Measurements from ENCODE around the gene CDK5RAP2.
A peak's percentile ranks its signal among the peaks of the same experiment; 100 is the strongest.

The CDK5RAP2 gene

GRCh38 chr9:120374817-120375216 lies 205.2 kb downstream of the CDK5RAP2 start:
- DNase-seq (ENCODE audit: extremely low spot score, insufficient read length, low read depth) (no peak), FAIRE-seq (no peak)

GRCh38 chr9:120374239-120374638 lies 205.7 kb downstream of the CDK5RAP2 start:
- DNase-seq (ENCODE audit: extremely low spot score, insufficient read length, low read depth) (no peak), FAIRE-seq (no peak)

- DNase-seq (ENCODE audit: extremely low spot score, insufficient read length, low read depth) (no peak), FAIRE-seq (no peak)
Measured at GRCh38 chr9:120372040-120372439, 207.9 kb downstream of the CDK5RAP2 start.

GRCh38 chr9:120369608-120370220 lies 210.3 kb downstream of the CDK5RAP2 start:
- FAIRE-seq: no peak
- DNase-seq (ENCODE audit: extremely low spot score, insufficient read length, low read depth): no peak

- DNase-seq (ENCODE audit: extremely low spot score, insufficient read length, low read depth) (no peak), FAIRE-seq (no peak)
Measured at GRCh38 chr9:120368799-120369198, 211.2 kb downstream of the CDK5RAP2 start.

- FAIRE-seq (no peak), DNase-seq (ENCODE audit: extremely low spot score, insufficient read length, low read depth) (no peak)
Measured at GRCh38 chr9:120366644-120367019, 213.3 kb downstream of the CDK5RAP2 start.

- DNase-seq (ENCODE audit: extremely low spot score, insufficient read length, low read depth) (no peak), FAIRE-seq (no peak)
Measured at GRCh38 chr9:120365386-120365785, 214.6 kb downstream of the CDK5RAP2 start.

GRCh38 chr9:120363697-120364096 lies 216.3 kb downstream of the CDK5RAP2 start:
- no peak for DNase-seq (ENCODE audit: extremely low spot score, insufficient read length, low read depth)
- no peak for FAIRE-seq

- FAIRE-seq (no peak), DNase-seq (ENCODE audit: extremely low spot score, insufficient read length, low read depth) (no peak)
Measured at GRCh38 chr9:120362446-120362845, 217.5 kb downstream of the CDK5RAP2 start.

GRCh38 chr9:120361551-120361950 lies 218.4 kb downstream of the CDK5RAP2 start:
- FAIRE-seq (no peak), DNase-seq (ENCODE audit: extremely low spot score, insufficient read length, low read depth) (no peak)

GRCh38 chr9:120360510-120360909 lies 219.5 kb downstream of the CDK5RAP2 start:
- no peak for FAIRE-seq
- DNase-seq (ENCODE audit: extremely low spot score, insufficient read length, low read depth): no peak

GRCh38 chr9:120360046-120360445 lies 219.9 kb downstream of the CDK5RAP2 start:
- DNase-seq (ENCODE audit: extremely low spot score, insufficient read length, low read depth) (no peak), FAIRE-seq (no peak)

- no peak for FAIRE-seq
- DNase-seq (ENCODE audit: extremely low spot score, insufficient read length, low read depth): no peak
Measured at GRCh38 chr9:120358877-120359276, 221.1 kb downstream of the CDK5RAP2 start.

- DNase-seq (ENCODE audit: extremely low spot score, insufficient read length, low read depth): no peak
- no peak for FAIRE-seq
Measured at GRCh38 chr9:120353506-120353905, 226.5 kb downstream of the CDK5RAP2 start.

GRCh38 chr9:120351106-120351505 lies 228.9 kb downstream of the CDK5RAP2 start:
- FAIRE-seq: no peak
- DNase-seq (ENCODE audit: extremely low spot score, insufficient read length, low read depth): no peak

- no peak for DNase-seq (ENCODE audit: extremely low spot score, insufficient read length, low read depth)
- FAIRE-seq: no peak
Measured at GRCh38 chr9:120350596-120350995, 229.4 kb downstream of the CDK5RAP2 start.

GRCh38 chr9:120348951-120349429 lies 231.0 kb downstream of the CDK5RAP2 start:
- DNase-seq (ENCODE audit: extremely low spot score, insufficient read length, low read depth) (peak; percentile 11), FAIRE-seq (peak; percentile 12)

- no peak for FAIRE-seq
- DNase-seq (ENCODE audit: extremely low spot score, insufficient read length, low read depth): no peak
Measured at GRCh38 chr9:120345379-120345778, 234.6 kb downstream of the CDK5RAP2 start.

- no peak for FAIRE-seq
Measured at GRCh38 chr9:120344230-120344629, 235.7 kb downstream of the CDK5RAP2 start.

GRCh38 chr9:120343416-120343815 lies 236.6 kb downstream of the CDK5RAP2 start:
- DNase-seq (ENCODE audit: extremely low spot score, insufficient read length, low read depth) (no peak), FAIRE-seq (no peak)

More at GRCh38 chr9:120344230-120344629, 235.7 kb downstream of the CDK5RAP2 start:
- no peak for DNase-seq (ENCODE audit: extremely low spot score, insufficient read length, low read depth)

All from GM18507 (cell line).